Activated T-helper 1 cell treated with Interleukin-2 at 50 U/mL for 16 hours (primary cell): ENCODE results near the gene NOTCH2.
"Not testable (repeated sequence)": the region's sequence is repeated elsewhere in the genome, so short reads cannot be mapped to it uniquely, and the experiment has no call there.

ENCODE experiments used
- DNase-seq: peaks from one replicate; pipeline ENCODE4 v3.0.0-alpha.2; 2020; ENCODE audit warnings: low read depth

NOTCH2 gene

DNA sequence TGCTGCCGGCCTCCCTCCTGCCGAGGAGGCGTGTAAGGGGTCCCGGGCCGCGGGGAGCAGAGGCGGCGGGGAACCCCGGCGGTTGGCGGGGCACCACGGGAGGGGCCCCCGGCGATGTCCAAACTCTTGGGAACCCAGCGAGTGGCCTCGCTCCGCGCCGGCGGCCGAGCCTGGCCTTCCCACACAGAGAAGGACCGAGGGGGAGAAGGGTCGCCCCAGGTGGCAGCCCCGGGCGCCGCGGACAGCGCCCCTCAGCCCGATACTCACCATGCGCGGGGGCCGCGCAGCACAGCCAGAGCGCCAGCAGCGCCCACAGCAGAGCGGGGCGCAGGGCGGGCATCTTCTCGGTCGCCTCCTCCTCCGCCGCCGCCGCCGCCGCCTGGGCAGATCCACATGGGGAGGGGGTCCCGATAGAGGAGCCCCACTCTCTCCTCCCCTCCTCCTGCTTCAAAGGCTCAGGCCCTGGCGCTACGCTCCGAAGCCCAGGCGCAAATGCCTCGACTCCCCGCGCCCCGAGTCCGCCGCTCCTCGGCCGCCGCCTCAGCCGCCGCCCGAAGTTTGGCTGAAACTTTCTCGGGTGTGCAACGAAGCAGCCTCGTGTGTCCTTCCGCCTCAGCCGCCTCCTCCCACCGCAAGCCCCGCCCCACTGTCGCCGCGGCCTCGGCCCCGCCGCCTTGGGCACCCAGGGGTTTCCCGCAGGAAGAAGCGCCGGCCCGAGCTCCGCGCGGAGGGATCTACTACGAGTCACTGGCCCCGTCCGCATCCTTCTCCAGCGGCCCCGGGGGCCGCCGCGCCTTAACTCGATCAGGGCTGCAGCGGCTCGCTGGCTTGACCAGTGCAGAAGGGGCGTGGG is at the start of gene NOTCH2:
TSS of gene NOTCH2 (minus strand) at position 596 of the 853 bp plus-strand sequence. CDS start at position 340, 256 bp downstream.
- peak; percentile 58 for DNase-seq

DNA sequence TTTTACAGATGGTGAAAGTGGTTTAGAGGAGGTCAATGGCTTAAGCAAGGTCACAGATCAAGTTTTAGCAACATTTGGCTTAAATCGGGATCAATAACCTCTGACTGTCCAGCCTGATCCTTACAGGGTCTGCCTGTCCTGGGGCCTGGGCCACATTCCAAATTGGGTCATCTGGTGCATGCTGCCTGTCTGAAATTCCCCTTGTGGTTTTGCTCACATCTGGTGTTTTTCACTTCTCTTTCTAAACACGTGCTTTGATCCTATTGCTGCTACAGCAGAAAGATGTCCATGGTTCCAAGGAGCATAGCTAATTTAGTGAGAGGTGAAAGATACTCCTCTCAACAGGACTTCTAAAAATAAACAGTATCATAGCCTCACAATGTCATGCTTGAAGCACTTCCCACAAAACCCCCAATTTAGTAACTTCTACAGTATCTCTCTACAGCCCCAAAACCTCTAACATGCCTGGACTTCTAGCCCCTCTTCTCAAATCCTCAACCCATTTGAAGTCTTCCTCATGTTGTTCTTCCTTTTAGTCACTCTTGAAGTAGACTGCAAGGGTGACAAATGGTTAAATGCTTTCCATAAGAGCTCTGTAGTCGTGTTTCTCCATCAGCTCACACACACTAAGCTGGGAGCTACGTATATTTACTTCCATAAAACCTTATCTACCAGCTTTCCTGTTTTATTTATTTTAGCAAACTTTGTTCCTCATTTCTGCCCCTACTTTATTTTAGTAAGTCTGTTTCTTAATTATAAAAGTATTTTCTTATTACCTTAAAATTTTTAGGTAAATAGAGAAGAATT is 48.1 kb upstream of the NOTCH2 start:
- DNase-seq: not testable (repeated sequence)

DNA sequence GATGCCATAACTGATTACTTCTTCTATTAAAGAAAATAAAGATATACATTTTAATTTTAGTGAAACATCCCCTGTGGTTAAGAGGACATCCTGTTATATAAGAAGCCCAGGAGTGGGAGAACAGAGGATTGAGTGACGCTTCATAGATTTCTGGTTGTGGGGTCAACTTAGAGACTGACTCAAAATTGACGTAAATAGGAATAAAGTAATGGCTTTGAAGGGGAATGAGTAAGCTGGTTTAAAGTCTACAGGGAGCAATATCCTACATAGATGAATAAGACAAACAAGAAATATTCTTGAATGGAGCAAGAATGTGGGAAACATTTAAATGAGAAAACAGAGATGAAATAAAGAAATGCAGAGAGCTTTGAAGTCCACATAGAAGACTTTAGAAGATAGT is 46.6 kb upstream of the NOTCH2 start:
- DNase-seq: not testable (repeated sequence)

DNA sequence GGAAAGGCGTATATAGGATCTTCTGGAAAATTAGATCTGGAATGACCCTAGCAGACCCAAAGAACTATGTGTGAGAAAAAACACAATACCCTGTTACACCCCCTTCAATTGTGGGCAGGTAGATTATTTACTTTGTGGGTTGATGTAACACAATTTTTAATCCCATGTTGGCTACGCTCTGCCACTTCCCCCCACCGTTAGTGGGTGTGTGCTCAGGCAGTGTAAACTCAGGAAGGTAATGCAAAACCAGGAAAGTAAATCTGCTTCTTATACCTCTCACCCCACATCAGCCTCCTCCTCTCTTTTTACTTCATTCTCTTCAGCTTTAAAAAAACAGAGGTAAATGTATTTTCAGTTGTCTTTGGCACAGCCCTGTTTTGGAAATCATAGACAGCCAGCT is 43.7 kb upstream of the NOTCH2 start:
- DNase-seq: not testable (repeated sequence)

DNA sequence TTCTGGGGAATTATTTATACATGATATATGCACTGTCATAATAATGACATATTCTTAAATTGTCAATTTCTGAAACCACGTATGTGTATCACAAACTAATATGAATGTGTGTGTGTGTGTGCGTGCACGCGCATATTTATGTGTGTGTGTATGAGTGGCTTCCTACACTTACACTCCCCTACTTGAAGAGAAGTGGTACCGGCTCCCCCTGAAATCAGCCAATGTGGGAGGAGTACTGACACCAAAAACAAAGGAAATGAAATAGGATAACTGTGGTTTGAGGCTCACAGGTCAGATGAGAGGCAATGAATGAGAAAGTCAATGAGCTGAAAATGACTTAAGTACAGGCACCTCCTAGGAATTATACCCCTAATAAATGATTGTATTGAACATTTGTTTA is 42.8 kb upstream of the NOTCH2 start:
- DNase-seq: not testable (repeated sequence)

DNA sequence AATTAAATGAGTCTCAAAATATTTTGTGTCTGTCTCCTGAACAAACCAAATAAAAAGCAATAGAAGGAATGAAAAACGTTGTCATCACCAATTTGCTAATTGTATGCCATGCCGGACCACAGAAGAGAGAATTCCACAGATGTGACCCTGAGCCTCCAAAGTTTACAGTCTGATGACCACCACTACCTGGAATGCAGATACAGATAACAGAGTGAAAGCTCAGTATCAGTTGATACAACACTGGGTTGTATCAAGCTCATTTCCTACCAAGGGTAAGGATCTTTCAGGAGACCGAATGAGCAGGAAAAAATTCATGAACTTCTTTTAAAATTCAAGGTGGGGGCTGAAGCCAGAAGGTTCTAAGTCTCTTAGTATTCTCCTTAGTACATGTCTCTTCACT is 42.3 kb upstream of the NOTCH2 start:
- DNase-seq: not testable (repeated sequence)

DNA sequence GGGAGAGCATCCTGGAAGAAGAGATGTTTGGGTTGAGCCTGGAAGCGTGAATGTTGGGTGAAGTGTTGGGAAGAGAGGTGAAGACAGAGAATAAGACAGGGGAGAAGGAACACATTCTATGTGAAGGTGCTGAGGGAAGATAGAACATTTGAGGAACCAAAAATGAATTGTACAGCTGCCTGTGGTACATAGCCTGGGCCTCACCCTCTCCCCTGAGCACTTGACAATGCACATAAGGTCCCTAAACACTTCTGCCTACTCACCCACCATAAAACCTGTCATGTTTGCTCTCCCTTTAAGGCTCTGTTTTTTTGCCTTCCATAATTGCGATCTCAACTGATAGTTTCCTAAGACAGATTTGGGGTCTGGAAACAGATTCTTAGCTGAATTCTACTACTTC is 41.5 kb upstream of the NOTCH2 start:
- not testable (repeated sequence) for DNase-seq

DNA sequence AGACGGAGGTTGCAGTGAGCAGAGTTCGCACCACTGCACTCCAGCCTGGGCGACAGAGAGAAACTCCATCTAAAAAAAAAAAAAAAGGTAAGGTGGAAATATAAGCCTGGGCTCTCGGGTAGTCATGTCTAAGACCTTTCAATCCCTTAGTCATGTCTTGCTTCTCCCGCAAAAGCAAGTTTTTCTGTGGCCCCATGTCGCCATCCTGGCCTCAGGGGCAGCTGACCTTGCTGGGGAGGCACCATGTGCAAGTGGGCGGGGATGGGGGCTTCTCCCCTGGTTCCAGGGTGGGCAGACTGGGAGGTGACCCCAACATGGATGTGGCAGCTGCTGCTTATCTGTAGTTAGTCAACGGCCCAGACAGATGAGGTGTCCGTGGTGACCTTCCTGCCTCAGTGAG is 40.2 kb upstream of the NOTCH2 start:
- not testable (repeated sequence) for DNase-seq

DNA sequence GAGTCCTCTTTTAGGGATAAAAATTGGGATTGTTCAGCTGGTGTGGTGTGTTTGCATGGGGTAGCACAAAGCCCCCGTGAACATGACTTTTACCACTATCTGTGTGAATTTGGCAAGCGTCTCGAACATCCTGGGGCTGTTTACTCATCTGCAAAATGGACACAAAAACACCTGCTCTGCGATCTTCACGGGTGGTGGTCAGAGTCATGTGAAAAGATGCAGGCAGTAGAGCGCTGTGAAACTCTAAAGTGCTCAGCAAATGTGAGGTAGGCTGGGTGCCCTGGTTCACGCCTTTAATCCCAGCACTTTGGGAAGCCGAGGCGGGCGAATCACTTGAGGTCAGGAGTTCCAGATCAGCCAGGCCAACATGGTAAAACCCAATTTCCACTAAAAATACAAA is 39.7 kb upstream of the NOTCH2 start:
- DNase-seq: not testable (repeated sequence)

DNA sequence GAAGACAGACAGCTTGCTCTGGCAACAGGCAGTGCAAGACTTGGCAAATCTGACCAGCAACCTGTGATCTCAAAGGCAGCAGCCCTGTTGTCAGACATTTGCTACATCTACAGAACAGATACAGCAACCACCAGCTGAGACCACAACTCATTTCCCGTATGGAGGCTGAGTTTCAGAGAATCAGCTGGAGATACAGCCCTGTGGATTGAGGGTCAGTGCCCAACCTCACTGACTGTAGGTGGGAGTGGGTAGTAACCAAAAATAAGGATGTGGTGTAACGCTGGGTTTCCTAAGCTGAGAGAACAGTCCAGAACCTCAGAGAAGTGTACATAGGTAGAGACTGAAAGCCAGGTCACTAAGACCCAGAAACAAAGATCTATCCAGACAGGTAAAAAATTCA is 35.8 kb upstream of the NOTCH2 start:
- DNase-seq: not testable (repeated sequence)

DNA sequence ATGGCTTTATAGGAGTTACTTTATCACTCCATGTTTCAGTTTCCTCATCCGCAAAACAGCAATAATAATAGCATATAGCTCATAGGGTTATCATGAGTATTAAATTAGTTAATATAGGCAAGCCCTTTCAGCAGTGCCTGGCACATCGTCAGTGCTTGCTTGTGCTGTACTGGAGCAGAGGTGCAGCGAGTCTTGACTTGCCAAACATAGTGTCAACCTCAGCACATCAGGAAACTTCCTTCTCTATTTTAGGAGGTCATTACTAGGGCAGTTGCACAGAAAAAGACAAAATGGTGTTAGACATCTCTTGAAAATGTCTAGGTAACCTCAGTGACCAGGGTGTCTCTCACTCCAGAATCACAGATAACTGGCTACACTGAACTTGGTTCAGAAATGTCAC is 34.3 kb upstream of the NOTCH2 start:
- not testable (repeated sequence) for DNase-seq

DNA sequence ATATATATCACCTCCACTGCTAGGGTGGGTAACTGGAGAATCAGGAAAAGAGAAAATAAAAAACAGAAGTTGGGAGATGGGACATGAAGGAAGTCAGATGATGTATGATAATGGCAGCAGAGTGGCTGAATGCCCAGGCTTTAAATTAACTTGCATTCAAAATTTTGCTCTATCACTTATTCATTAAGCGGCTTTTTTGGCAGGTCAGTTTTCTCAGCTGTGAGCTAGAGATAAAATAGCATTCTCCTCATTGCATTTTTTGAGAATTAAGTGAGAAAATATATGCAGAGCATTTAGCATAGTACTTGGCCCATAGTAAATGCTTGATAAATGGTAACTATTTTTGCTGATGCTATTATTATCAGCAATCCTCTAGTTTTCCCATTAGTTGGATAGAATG is 32.1 kb upstream of the NOTCH2 start:
- not testable (repeated sequence) for DNase-seq

DNA sequence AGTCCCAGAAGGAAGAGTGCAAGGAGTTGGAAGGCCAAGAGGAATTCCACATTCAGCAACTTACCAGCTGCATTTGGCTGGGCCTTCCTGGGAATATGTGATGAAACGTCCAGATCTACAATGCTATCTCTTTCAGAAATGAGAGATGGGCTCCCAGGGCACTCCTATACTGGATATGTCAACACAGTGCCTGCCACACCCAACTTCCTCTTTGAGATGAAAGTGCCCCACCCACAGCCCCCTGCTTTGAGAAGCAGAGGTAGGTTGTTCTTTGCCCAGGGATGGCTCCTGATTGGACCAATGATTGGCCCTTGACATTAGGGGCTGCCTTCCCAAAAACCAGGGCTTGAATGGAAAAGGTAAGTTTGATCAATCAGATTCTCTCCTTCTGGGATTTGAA is 31.1 kb upstream of the NOTCH2 start:
- not testable (repeated sequence) for DNase-seq

DNA sequence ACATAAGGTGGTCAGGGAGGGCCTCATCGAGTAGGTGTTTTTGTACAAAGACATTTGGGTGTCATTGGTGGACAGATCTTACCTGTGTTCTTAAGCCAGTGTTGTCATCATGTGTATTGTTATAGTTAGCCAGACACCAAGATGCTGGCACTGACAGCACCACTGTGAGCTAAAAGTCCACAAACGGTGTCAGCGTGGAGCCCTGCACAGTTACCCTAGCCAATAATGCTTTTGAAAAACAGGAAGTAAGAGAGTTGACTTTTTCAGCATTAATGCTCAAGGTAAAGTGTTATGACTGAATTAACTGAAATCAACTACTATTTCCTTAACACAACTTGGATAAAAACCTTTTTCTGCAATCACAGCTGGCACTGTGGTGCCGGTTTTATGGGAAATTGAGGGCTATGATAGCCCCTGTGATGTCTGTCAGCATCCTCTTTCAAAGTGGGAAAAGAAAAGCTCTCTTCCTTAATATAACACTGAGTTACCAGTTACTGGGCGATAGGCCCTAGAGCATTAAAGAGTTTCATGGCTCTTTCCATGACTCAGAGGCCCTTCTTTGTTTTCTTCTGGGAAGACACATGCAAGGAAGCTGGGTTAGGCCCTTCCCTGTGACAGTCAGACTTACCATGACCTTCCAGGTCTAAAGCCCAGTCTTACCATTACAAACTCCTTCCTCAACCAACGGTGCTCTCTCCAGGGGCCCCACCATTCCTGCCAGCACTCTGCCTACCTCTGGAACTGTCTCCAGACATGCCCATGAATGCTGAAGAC is 29.7 kb upstream of the NOTCH2 start:
- DNase-seq: not testable (repeated sequence)

DNA sequence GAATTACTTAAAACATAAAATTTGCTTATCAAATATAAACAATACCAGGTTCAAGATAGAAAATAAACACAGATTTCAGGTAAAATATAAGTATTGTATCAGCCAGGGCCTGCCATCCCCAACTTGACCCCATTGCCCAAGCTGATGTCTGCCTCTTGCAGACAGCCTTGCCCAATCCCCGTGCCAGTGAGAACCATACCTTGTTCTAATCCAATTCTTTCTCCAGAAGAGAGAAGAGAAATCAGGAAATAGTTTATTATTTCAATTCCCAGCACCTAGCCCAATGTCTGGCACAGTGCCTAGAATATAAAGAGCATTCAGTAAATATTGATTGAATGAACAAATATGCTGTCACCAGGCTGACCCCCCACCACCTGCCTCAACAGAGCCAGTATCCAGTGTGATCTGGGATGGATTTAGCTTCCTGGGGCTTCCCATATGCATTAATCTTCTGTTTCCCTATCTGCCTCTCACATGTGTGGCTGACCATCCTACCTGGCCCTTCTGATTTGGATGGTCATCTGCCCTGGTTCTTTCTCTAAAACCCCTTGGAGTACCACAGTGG is 27.6 kb upstream of the NOTCH2 start:
- DNase-seq: not testable (repeated sequence)

DNA sequence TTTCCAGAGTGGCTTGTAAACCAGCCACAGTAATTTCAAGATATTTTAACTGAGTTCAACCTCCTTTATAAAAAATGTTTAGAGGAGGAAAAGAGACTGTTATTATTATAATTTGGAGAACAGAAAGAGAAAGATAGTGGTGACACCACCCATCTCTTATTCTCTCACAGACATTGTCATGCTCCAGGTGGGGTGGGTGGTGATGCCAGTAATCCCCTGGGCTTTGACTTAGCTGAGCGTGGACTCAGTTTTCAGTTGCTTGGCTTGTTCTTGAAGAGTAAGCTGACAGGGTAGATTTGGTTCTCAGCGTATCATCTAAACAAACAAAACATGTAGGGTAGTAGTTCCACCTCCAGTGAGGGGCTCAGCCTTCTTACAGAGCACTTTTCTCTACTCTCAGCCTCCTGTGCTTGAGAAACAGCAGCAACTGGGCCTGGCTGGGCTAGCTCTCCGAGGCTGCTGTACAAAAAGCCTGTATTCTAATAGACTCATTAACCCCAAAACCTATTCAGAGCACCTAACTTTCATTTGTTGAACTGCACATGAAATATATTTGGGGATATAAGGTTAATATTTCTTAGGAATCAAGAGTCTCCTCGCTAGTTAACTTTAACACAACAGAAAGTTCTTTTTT is 24.2 kb upstream of the NOTCH2 start:
- not testable (repeated sequence) for DNase-seq

DNA sequence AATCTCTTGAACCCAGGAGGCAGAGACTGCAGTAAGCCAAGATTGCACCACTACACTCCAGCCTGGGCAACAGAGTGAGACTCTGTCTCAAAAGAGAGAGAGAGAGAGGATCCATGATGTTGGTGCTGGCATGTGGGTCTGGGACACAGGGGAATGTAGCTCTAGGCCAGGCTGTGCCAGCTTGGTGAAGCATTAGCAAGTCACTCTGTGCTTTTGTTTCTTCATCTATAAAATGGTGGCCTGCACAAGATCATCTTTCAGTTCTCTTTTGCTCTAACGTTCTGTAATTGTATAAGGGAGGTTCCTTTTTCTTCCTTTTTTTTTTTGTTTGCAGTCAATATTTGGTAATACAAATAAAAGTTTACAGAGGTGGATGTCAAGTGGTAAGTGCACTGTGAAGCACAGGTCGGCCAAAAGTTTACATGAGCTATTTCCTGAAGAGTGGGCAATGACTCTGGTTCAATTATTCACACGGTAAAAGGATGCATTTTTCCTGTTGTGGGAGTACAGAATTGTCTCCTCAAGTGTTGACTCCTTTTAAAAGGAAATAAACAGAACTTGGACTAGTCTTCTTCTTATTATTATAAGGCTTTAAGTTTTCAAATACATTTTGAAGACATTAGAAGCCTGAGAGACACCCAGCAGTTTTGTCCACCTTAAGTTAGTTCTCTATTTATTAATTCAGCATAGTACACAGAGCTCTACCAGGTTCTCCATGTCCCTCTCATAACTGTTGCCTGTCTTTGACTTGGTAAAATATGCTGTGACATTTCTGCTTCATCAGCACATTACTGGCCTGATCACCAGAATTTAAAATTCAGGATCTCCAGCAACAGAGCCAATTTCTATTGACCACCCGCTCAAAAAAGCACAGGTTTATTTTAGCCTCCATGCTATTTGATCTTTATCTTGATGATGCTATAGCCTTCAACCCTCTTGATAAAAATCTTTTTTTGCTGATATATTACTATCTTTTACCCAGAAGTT is 23.1 kb upstream of the NOTCH2 start:
- DNase-seq: not testable (repeated sequence)

DNA sequence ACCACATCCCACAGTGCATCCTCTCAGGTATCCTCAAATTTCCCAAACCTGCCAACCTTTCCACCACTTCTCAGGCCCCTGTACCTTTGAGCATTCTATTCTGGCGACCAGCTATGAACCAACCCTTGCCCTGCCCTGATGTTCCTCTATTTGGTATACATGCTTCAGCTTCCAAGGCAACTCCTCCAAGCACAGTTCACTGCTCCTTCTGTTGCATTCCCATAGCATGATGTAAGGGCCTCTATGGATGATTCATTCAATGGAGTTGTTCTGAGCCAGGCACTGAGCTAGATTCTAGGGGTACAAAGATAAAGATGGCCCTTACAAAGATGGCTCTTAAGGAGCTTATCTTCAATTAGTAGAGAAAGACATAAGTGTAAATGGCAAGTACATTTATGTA is 21.4 kb upstream of the NOTCH2 start:
- DNase-seq: not testable (repeated sequence)

DNA sequence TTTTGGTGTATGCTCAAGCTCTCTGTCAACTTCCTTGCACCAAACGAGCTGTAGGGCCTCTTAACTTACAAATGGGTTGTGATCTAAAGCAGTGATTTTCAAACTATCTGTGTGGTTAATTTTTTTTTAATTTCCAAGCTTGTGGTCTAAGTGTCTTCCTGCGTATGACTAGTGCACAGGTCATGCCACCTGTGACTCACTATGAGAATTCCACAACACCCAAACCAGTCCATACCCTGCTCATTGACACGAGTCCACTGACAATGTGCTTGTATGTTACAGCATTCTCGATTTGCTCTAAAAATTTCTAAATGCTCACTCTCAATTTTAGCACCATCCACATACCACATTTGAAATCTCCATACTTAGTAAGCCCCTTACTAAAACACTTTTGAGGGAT is 18.5 kb upstream of the NOTCH2 start:
- peak; percentile 4 for DNase-seq

DNA sequence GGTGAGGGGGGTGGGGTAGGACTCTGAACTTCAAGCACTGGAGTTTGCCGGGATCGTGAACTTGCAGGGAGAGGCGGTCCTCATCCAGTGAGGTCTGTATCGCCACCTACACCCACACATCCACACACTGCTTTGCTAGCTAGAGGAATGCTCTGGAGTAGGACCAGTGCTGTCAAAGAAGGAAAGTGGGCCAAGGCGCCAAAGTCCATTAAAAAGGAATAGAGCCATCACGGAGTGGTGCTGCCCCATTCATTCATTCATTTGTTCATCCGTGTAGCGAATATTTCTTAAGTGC is 405 bp upstream of the NOTCH2 start:
- DNase-seq: not testable (repeated sequence)
